GM18873 (cell line): ENCODE results near the gene VWA3B.

ENCODE experiments used
- ATAC-seq: cut with Tn5 transposase; IDR thresholded peaks from one replicate; pipeline ENCODE4 v1.9.1; 2021; ENCODE audit warnings: mild to moderate bottlenecking, moderate library complexity, moderate number of reproducible peaks; ENCODE audit not compliant: unreplicated experiment, low FRiP score

The VWA3B gene

DNA sequence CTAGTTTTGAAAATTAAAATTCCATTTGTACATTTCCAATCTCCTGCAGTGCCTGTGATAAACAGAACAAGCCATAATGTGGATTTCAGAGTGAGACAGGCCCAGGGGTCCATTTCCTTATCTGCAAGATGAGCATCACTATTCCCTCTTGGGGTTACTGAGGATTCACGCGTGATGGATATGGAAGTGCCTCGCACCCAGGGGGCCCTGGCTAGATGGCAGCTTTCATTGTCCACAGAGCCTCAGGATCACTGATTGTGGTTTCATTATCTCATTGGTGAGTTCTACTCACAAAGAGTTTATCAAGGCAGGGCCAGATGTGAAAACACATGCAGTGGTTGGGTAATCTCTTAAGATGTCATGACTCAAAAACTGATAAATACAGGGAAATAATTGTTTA, 270.9 kb downstream of the VWA3B start:
- no peak for ATAC-seq

DNA sequence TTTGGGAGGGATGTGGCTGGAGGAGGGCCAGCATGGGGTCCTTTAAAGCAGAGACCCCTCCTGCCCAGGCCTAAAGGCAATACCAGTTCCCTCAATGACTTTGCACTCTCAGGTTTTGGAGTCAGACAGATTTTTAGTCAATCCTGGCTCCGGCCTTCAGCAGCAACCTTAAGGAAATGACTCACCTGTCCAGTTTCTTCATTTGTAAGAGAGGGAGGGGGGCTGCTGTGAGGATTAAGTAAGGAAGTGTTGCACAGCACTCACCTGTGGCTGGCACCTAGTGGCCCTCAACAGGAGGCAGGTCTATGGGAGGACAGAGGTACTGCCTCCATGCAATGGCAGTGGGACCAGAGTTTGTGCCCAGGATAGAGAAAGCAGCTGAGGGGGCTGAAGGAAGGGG, 273.0 kb downstream of the VWA3B start:
- no peak for ATAC-seq
